Measurements from ENCODE around the gene FAM83G.

FAM83G gene

GRCh38 chr17:18970582-18971480, 33.7 kb downstream of the FAM83G start:
- DNase-seq (ENCODE audit: low read depth): no peak
- H3K4me3 ChIP-seq (ENCODE audit: low read length): no peak overlapping the region
- peak; percentile 23 for TF ChIP-seq CTCF (conservative IDR thresholded peaks at IDR 0.05; ENCODE audit: low read depth, low read length)

DNA sequence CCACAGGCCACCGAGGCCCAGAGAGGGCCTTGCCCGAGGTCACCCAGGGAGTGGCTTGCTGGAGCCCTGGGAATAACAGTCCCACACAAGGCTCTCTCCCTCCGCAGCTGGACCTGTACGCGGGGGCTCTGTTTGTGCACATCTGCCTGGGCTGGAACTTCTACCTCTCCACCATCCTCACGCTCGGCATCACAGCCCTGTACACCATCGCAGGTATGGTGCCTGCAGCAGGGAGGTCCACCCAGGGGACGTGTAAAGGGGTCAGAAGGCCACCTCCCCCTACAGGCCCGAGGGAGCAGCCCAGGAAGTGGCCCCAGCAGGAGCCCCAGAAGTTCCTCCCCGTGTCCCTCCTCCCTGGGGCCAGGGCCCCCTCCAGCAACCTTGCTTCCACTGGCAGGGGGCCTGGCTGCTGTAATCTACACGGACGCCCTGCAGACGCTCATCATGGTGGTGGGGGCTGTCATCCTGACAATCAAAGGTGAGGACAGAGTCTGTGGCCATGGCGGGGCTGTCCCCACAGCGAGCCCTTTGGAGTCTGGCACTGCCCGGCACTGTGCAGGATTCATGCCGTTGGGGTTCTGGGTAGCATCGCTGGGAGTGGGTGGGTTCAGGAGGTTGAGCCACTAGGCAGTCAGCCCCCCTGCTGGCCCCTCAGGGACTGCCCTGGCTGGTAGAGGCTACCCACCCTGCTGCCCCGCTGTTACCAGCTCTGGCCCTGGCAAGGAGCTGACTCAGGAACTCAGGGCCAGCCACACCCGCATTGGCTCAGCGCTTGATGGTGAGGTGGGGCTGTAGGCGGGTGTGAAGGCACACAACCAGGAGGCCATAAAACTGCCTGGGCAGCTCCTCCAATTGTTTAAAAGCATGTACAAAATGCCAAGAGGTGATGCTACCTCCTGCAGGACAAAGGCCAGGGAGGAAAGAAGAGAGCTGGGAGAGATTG, 35.3 kb downstream of the FAM83G start:
- no peak for TF ChIP-seq CTCF (conservative IDR thresholded peaks at IDR 0.05; ENCODE audit: low read depth, low read length)
- DNase-seq (ENCODE audit: low read depth): no peak
- no peak overlapping the region for H3K4me3 ChIP-seq (ENCODE audit: low read length)

DNA sequence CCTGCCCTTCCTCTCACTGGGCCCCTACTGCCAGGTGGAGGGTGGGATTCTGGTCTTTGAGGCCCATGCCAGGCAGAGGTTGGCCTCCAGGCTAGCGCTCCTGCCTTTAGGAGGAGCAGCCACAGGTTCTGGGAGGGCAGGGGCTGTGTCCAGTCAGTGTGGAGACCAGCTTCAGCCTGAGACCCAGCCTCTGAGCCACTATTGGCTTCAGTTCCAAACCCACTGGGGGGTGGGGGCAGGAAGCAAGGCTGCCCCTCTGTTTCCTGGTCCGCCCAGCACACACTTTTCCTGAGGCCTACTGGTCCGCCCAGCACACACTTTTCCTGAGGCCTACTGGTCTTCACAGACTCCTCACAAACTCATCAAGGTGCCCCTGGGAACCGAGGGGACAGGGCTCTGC, 36.2 kb downstream of the FAM83G start:
- H3K4me3 ChIP-seq (ENCODE audit: low read length): no peak overlapping the region
- TF ChIP-seq CTCF (conservative IDR thresholded peaks at IDR 0.05; ENCODE audit: low read depth, low read length): no peak
- no peak for DNase-seq (ENCODE audit: low read depth)

GRCh38 chr17:18967916-18968315, 36.6 kb downstream of the FAM83G start:
- no peak for DNase-seq (ENCODE audit: low read depth)
- TF ChIP-seq CTCF (conservative IDR thresholded peaks at IDR 0.05; ENCODE audit: low read depth, low read length): no peak

GRCh38 chr17:18966831-18967624, 37.5 kb downstream of the FAM83G start:
- H3K4me3 ChIP-seq (ENCODE audit: low read length): no peak overlapping the region
- no peak for DNase-seq (ENCODE audit: low read depth)
- no peak for TF ChIP-seq CTCF (conservative IDR thresholded peaks at IDR 0.05; ENCODE audit: low read depth, low read length)

More at GRCh38 chr17:18967916-18968315, 36.6 kb downstream of the FAM83G start:
- no peak overlapping the region for H3K4me3 ChIP-seq (ENCODE audit: low read length)

DNA sequence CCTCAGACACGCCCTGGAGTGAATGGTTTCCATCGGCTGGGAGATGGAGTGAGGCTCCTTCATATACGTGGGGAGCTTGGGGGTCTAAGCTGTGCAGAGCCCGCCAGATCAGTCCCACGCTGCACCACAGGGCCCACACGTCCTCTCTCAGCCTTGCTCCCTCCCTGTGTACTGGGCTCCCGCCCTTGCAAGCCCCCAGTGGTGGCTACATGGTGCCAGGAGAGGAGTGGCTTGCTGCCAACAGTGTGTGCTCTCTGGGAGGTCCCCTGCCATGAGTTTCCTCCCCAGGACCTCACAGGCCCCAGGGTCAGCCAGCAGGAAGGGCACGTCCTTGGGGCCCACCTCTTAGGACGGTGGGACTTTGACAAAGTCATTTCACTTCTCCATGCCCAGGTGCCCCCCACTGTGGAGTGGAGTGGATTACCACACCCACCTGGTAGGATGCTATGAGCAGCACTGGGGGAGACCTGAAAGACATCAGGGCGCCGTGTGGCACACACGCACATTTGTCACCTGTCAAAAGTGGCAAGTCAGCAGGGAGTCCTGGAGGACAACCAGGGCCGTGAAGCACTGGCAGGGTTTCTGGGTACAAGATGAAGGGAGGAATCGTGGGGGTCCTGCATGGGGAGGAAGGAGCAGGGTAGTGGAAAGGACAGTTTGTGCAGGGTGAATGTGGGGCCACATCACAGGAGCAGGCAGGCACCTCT, 38.9 kb downstream of the FAM83G start:
- no peak overlapping the region for H3K4me3 ChIP-seq (ENCODE audit: low read length)
- DNase-seq (ENCODE audit: low read depth): no peak
- TF ChIP-seq CTCF (conservative IDR thresholded peaks at IDR 0.05; ENCODE audit: low read depth, low read length): no peak
